SU-DHL-6 (cell line): ENCODE results near the gene SPATS1.
"Not testable (repeated sequence)": the region's sequence is repeated elsewhere in the genome, so short reads cannot be mapped to it uniquely, and the experiment has no call there.

Experiments used
- H2AFZ ChIP-seq: fragments of 200-600 bp; sonication (generic); 2 replicates; pipeline ENCODE4 v1.6.1; 2014; ENCODE audit warnings: low read depth, mild to moderate bottlenecking, moderate library complexity, mixed read lengths, antibody characterized with exemption, low read length; ENCODE audit not compliant: severe bottlenecking
- H3F3A ChIP-seq: fragments of 200-600 bp; shearing (Covaris generic); 2 replicates; pipeline ENCODE4 v1.6.0; 2016; ENCODE audit warnings: antibody characterized with exemption, mild to moderate bottlenecking; ENCODE audit not compliant: insufficient read depth
- H3K27ac ChIP-seq: fragments of 200-600 bp; sonication (generic); 2 replicates; pipeline ENCODE4 v1.5.1; 2016; ENCODE audit warnings: low read depth, mild to moderate bottlenecking, low read length, moderate library complexity, mixed read lengths
- H3K27me3 ChIP-seq: fragments of 200-600 bp; sonication (generic), shearing (Covaris generic); 2 replicates; pipeline ENCODE4 v1.6.0; 2014; ENCODE audit warnings: mild to moderate bottlenecking, low read length
- H3K36me3 ChIP-seq: fragments of 200-600 bp; sonication (generic); 2 replicates; pipeline ENCODE4 v1.6.1; 2014; ENCODE audit warnings: mild to moderate bottlenecking, low read length, mixed read lengths
- H3K4me2 ChIP-seq: fragments of 300-600, 200-600 bp; shearing (Covaris generic), sonication (generic); 2 replicates; pipeline ENCODE4 v1.6.0; 2014; ENCODE audit warnings: low read length, low read depth, mild to moderate bottlenecking; ENCODE audit not compliant: poor library complexity, severe bottlenecking
- H3K4me3 ChIP-seq: fragments of 200-600 bp; sonication (generic); 2 replicates; pipeline ENCODE4 v1.5.1; 2014; ENCODE audit warnings: antibody characterized with exemption, low read length, mild to moderate bottlenecking, mixed read lengths; ENCODE audit not compliant: insufficient read depth, poor library complexity, severe bottlenecking
- H3K79me2 ChIP-seq: fragments of 200-600 bp; sonication (generic); 2 replicates; pipeline ENCODE4 v1.6.1; 2014; ENCODE audit warnings: mild to moderate bottlenecking, low read length, moderate library complexity; ENCODE audit not compliant: insufficient read depth
- H3K9ac ChIP-seq: fragments of 200-600 bp; sonication (generic); 2 replicates; pipeline ENCODE4 v1.7.0; 2014; ENCODE audit warnings: mild to moderate bottlenecking, low read length
- H3K9me2 ChIP-seq: fragments of 200-600 bp; sonication (generic); replicated peaks from 2 replicates; pipeline ENCODE4 v1.6.1; 2014; ENCODE audit warnings: low read length; ENCODE audit not compliant: insufficient read depth
- H3K9me3 ChIP-seq: fragments of 200-600 bp; sonication (generic); 2 replicates; pipeline ENCODE4 v1.6.1; 2014; ENCODE audit warnings: low read length, mixed read lengths; ENCODE audit not compliant: insufficient read depth
- H4K20me1 ChIP-seq: fragments of 200-600 bp; sonication (generic); 2 replicates; pipeline ENCODE4 v1.6.1; 2014; ENCODE audit warnings: low read depth, mild to moderate bottlenecking, antibody characterized with exemption, low read length, moderate library complexity, mixed read lengths
- EZH2phosphoT487 ChIP-seq: fragments of 200-600 bp; sonication (generic), shearing (Covaris generic); conservative IDR thresholded peaks from 2 replicates; pipeline ENCODE4 v1.6.1; 2018; ENCODE audit warnings: mild to moderate bottlenecking, antibody characterized with exemption, low read length, moderate library complexity, mixed read lengths
- TF ChIP-seq, protein P1 (sequence below): fragments of 200-600 bp; sonication (generic); IDR thresholded peaks from one replicate; pipeline ENCODE4 v1.5.1; 2017; ENCODE audit warnings: antibody characterized with exemption, mild to moderate bottlenecking, low read length, moderate library complexity; ENCODE audit not compliant: insufficient read depth, poor library complexity, severe bottlenecking

SPATS1 gene

GRCh38 chr6:44311767-44312166 lies 30.7 kb upstream of the SPATS1 start:
- Histone ChIP-seq H3K4me3 (peak overlapping the region; percentile 67), H3K79me2 (peaks cover 12% of the 10 kb centered on the region; the same call in 1 of the 2 replicates)

GRCh38 chr6:44312901-44313788 lies 29.3 kb upstream of the SPATS1 start, which contains the start of gene AARS2:
AARS2 (minus strand) TSS chr6:44313347; CDS start chr6:44313323, 24 bp downstream.
- H4K20me1 ChIP-seq: no peaks in the 10 kb centered on the region
- peaks cover 12% of the 10 kb centered on the region; the same call in 1 of the 2 replicates for H3K79me2 ChIP-seq
- H3F3A ChIP-seq: no peaks in the 10 kb centered on the region
- peak within 1 kb of the TSS; percentile 67 for H3K4me3 ChIP-seq
- H3K9ac ChIP-seq: peak within 1 kb of the TSS; percentile 74
- H3K36me3 ChIP-seq: no peaks in the 10 kb centered on the region; the same call in 1 of the 2 replicates
- H2AFZ ChIP-seq: peak within 1 kb of the TSS; percentile 75
- H3K9me3 ChIP-seq: no peaks in the 10 kb centered on the region
- peak within 1 kb of the TSS; percentile 75 for H3K4me2 ChIP-seq
- H3K9me2 ChIP-seq: no peaks in the 10 kb centered on the region
- TF ChIP-seq, protein P1, sequence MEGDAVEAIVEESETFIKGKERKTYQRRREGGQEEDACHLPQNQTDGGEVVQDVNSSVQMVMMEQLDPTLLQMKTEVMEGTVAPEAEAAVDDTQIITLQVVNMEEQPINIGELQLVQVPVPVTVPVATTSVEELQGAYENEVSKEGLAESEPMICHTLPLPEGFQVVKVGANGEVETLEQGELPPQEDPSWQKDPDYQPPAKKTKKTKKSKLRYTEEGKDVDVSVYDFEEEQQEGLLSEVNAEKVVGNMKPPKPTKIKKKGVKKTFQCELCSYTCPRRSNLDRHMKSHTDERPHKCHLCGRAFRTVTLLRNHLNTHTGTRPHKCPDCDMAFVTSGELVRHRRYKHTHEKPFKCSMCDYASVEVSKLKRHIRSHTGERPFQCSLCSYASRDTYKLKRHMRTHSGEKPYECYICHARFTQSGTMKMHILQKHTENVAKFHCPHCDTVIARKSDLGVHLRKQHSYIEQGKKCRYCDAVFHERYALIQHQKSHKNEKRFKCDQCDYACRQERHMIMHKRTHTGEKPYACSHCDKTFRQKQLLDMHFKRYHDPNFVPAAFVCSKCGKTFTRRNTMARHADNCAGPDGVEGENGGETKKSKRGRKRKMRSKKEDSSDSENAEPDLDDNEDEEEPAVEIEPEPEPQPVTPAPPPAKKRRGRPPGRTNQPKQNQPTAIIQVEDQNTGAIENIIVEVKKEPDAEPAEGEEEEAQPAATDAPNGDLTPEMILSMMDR: peak; percentile 100
- no peak for TF ChIP-seq EZH2phosphoT487
- H3K27me3 ChIP-seq: no peaks in the 10 kb centered on the region
- peak within 1 kb of the TSS; percentile 60 for H3K27ac ChIP-seq

More at GRCh38 chr6:44311767-44312166, 30.7 kb upstream of the SPATS1 start:
- Histone ChIP-seq H3K9me3 (no peaks in the 10 kb centered on the region), H3K9me2 (no peaks in the 10 kb centered on the region), H4K20me1 (no peaks in the 10 kb centered on the region), H3F3A (no peaks in the 10 kb centered on the region), H3K4me2 (peak overlapping the region; percentile 75), H3K36me3 (no peaks in the 10 kb centered on the region; the same call in 1 of the 2 replicates), H3K27me3 (no peaks in the 10 kb centered on the region), H2AFZ (no peak overlapping the region), H3K27ac (no peak overlapping the region), H3K9ac (no peak overlapping the region)
- no peak for TF ChIP-seq EZH2phosphoT487
- TF ChIP-seq, protein P1: no peak

DNA sequence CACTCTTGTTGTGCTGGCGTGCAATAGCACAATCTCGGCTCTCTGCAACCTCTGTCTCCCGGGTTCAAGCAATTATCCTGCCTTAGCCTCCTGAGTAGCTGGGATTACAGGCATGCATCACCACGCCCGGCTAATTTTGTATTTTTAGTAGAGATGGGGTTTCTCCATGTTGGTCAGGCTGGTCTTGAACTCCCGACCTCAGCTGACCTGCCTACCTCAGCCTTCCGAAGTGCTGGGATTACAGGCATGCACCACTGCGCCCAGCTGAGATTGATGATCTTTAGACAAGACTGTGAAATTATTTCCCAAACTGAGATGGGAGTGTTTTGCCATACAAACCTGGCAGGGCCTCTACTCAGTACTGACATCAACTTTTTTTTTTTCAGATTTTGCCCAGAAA lies 27.8 kb upstream of the SPATS1 start:
- H4K20me1 ChIP-seq, H3K4me2 ChIP-seq, H3K9me2 ChIP-seq, H3K9ac ChIP-seq, H3K27me3 ChIP-seq, H3K36me3 ChIP-seq, H3K9me3 ChIP-seq, H3K27ac ChIP-seq, H3K4me3 ChIP-seq, H2AFZ ChIP-seq, H3F3A ChIP-seq: not testable (repeated sequence)
- H3K79me2 ChIP-seq: peaks cover 12% of the 10 kb centered on the region; the same call in 1 of the 2 replicates

DNA sequence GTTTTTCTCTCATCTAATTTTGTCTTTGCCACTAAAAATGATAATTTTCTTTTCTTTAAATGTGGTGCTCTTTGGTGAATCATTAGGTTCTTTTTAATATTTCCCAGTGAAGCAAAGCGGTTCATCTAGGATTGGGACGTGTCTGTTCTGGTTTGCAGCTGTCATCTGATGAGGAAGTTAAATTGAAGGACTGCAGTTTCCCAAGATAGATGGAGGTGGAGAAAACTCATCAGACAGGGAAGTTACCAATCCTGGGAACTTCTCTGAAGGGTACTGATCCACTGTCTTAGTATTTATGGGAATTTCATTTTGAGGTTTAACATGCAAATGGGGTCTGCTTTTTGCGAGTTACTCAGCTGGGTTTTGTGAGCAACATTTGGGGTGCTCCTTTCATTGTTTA lies 26.9 kb upstream of the SPATS1 start:
- no peaks in the 10 kb centered on the region for H3K27me3 ChIP-seq
- H3K4me2 ChIP-seq: no peak overlapping the region
- H3K27ac ChIP-seq: no peak overlapping the region
- H3F3A ChIP-seq: no peaks in the 10 kb centered on the region
- no peaks in the 10 kb centered on the region for H3K9me3 ChIP-seq
- TF ChIP-seq EZH2phosphoT487: no peak
- TF ChIP-seq, protein P1: no peak
- no peaks in the 10 kb centered on the region; the same call in 1 of the 2 replicates for H3K36me3 ChIP-seq
- H2AFZ ChIP-seq: no peak overlapping the region
- no peaks in the 10 kb centered on the region for H3K9me2 ChIP-seq
- no peak overlapping the region for H3K9ac ChIP-seq
- peaks cover 12% of the 10 kb centered on the region; the same call in 1 of the 2 replicates for H3K79me2 ChIP-seq
- H4K20me1 ChIP-seq: no peaks in the 10 kb centered on the region
- H3K4me3 ChIP-seq: no peak overlapping the region
